HCT116 (cell line): ENCODE measurements around the gene TSC22D3. TPM values are rescaled to one million over a fixed set of nuclear protein-coding genes. Genes with fewer than 3 reads are reported as not detected.

Experiments used
- ATAC-seq: fragments of 200-7000 bp; cut with Tn5 transposase; 2 replicates; pipeline ENCODE4 v1.9.1; 2020; ENCODE audit warnings: mild to moderate bottlenecking, moderate library complexity
- BruUV-seq: library from RNA; stranded (reverse); fragments of 400-500 nt; replicated peaks from 2 replicates; lab custom pipeline; 2021; lab: Mats Ljungman, UMichigan
- CTCF ChIA-PET: fragments of 300-600 bp; sonication (Branson Sonifier 250); formaldehyde crosslinking; loops from one replicate; lab custom pipeline; 2021; ENCODE audit warnings: antibody characterized with exemption; lab: Charles Lee
- POLR2A ChIA-PET: fragments of 300-600, 350-600 bp; sonication (Branson Sonifier 250); formaldehyde crosslinking; loops from one replicate; lab custom pipeline; 2021; ENCODE audit warnings: antibody characterized with exemption; lab: Charles Lee
- RAD21 ChIA-PET, 2 experiments: fragments of 300-600 bp; sonication (Branson Sonifier 250); formaldehyde crosslinking; loops; one replicate each; lab custom pipeline; 2023; ENCODE audit warnings: low total read pairs in 2 of 2; ENCODE audit not compliant: uncharacterized antibody in 2 of 2, unreplicated experiment in 2 of 2, low non-redundant PET in 1 of 2; lab: Charles Lee
- DNase-seq: peaks from one replicate; pipeline ENCODE4 v3.0.0-alpha.2; 2010; ENCODE audit warnings: low read depth, low spot score
- H2AFZ ChIP-seq: fragments of 200-600 bp; shearing (Covaris generic), sonication (generic); 2 replicates; pipeline ENCODE4 v1.6.1; 2017; ENCODE audit warnings: low read depth, mixed run types, mixed read lengths, antibody characterized with exemption, low read length; ENCODE audit not compliant: poor library complexity, severe bottlenecking
- H3K27ac ChIP-seq: 2 replicates; pipeline ENCODE4 v1.5.1; 2012; ENCODE audit warnings: low read depth, low read length
- H3K27me3 ChIP-seq: fragments of 200-600 bp; sonication (generic); 2 replicates; pipeline ENCODE4 v1.6.1; 2016; ENCODE audit warnings: mixed run types, low read length, mixed read lengths; ENCODE audit not compliant: insufficient read depth
- H3K36me3 ChIP-seq, 2 experiments: fragments of 200-500 bp in 1 of 2; fragments of 200-600 bp in 1 of 2; sonication (Bioruptor generic) in 1 of 2; sonication (generic) in 1 of 2; 2 replicates each; pipeline versions ENCODE4 v1.5.1 to v1.6.1; 2014 to 2016; ENCODE audit warnings: low read length in 2 of 2, inconsistent platforms in 1 of 2, mixed read lengths in 1 of 2, mixed run types in 1 of 2; ENCODE audit not compliant: insufficient read depth in 2 of 2, control insufficient read depth in 1 of 2
- H3K4me1 ChIP-seq, 2 experiments: fragments of 200-600 bp in 1 of 2; sonication (generic) in 1 of 2; 2 replicates each; pipeline versions ENCODE4 v1.5.1 to v1.6.1; 2012 to 2017; ENCODE audit warnings: low read length in 2 of 2, inconsistent platforms in 1 of 2, mild to moderate bottlenecking in 1 of 2, mixed read lengths in 1 of 2, mixed run types in 1 of 2, moderate library complexity in 1 of 2; ENCODE audit not compliant: insufficient read depth in 2 of 2, control insufficient read depth in 1 of 2
- H3K4me2 ChIP-seq: fragments of 200-600 bp; sonication (generic); 2 replicates; pipeline ENCODE4 v1.6.1; 2017; ENCODE audit warnings: mixed run types, low read length, mixed read lengths
- H3K4me3 ChIP-seq, 2 experiments: fragments of 200-600 bp in 1 of 2; sonication (generic) in 1 of 2; replicated peaks in 1 of 2; 2 replicates each; pipeline ENCODE4 v1.5.1; 2011 to 2016; ENCODE audit warnings: low read length in 2 of 2, control low read depth in 1 of 2, low read depth in 1 of 2, mild to moderate bottlenecking in 1 of 2, mixed read lengths in 1 of 2, mixed run types in 1 of 2
- H3K79me2 ChIP-seq: fragments of 200-600 bp; sonication (generic); 2 replicates; pipeline ENCODE4 v1.6.1; 2017; ENCODE audit warnings: mild to moderate bottlenecking, mixed run types, low read length, moderate library complexity, mixed read lengths; ENCODE audit not compliant: insufficient read depth
- H3K9ac ChIP-seq: fragments of 200-600 bp; sonication (generic); 2 replicates; pipeline ENCODE4 v1.6.1; 2016; ENCODE audit warnings: low read length, mixed read lengths
- H3K9me2 ChIP-seq: fragments of 200-600 bp; sonication (generic), shearing (Covaris generic); 2 replicates; pipeline ENCODE4 v1.6.1; 2017; ENCODE audit warnings: mixed run types, mild to moderate bottlenecking, moderate library complexity; ENCODE audit not compliant: insufficient read depth
- H3K9me3 ChIP-seq, 2 experiments: fragments of 200-500 bp in 1 of 2; fragments of 200-600 bp in 1 of 2; sonication (Bioruptor generic) in 1 of 2; sonication (generic) in 1 of 2; 2 replicates each; pipeline ENCODE4 v1.6.1; 2014 to 2017; ENCODE audit warnings: low read length in 2 of 2, mixed read lengths in 2 of 2, inconsistent platforms in 1 of 2, low read depth in 1 of 2, mild to moderate bottlenecking in 1 of 2, mixed run types in 1 of 2, moderate library complexity in 1 of 2; ENCODE audit not compliant: control insufficient read depth in 1 of 2, insufficient read depth in 1 of 2
- H4K20me1 ChIP-seq: fragments of 200-600 bp; sonication (generic), shearing (Covaris generic); 2 replicates; pipeline ENCODE4 v1.6.1; 2017; ENCODE audit warnings: mixed run types, mild to moderate bottlenecking, moderate library complexity; ENCODE audit not compliant: insufficient read depth
- CEBPB ChIP-seq: IDR thresholded peaks from 2 replicates; pipeline ENCODE4 v1.6.1; 2012; ENCODE audit warnings: low read depth
- CTCF ChIP-seq, 3 experiments: fragments of 200-600 bp in 1 of 3; sonication (generic) in 1 of 3; IDR thresholded peaks in 2 of 3; conservative IDR thresholded peaks in 1 of 3; 2 replicates each; pipeline ENCODE4 v1.5.1; 2012 to 2017; ENCODE audit warnings: low read depth in 2 of 3, low read length in 2 of 3, antibody characterized with exemption in 1 of 3, borderline replicate concordance in 1 of 3, control low read depth in 1 of 3, mild to moderate bottlenecking in 1 of 3, mixed read lengths in 1 of 3, mixed run types in 1 of 3, moderate library complexity in 1 of 3; ENCODE audit not compliant: insufficient read depth in 1 of 3
- EGR1 ChIP-seq: IDR thresholded peaks from 2 replicates; pipeline ENCODE4 v1.6.1; 2012; ENCODE audit warnings: low read depth
- ELF1 ChIP-seq: IDR thresholded peaks from 2 replicates; pipeline ENCODE4 v1.6.1; 2012; ENCODE audit warnings: low read depth, borderline replicate concordance
- FOSL1 ChIP-seq: IDR thresholded peaks from 2 replicates; pipeline ENCODE4 v1.6.1; 2012; ENCODE audit warnings: low read depth
- MAX ChIP-seq: IDR thresholded peaks from 2 replicates; pipeline ENCODE4 v1.6.1; 2012
- SIN3A ChIP-seq: IDR thresholded peaks from 2 replicates; pipeline ENCODE4 v1.6.1; 2012; ENCODE audit warnings: low read depth
- SP1 ChIP-seq: IDR thresholded peaks from 2 replicates; pipeline ENCODE4 v1.6.1; 2012; ENCODE audit warnings: low read depth
- ZBTB33 ChIP-seq: IDR thresholded peaks from 2 replicates; pipeline ENCODE4 v1.6.1; 2011; ENCODE audit warnings: mild to moderate bottlenecking, low read length, moderate library complexity; ENCODE audit not compliant: insufficient replicate concordance; ENCODE audit errors: extremely low read depth
- ZFX ChIP-seq: fragments of 450-650 bp; IDR thresholded peaks from 2 replicates; pipeline ENCODE4 v1.6.1; 2017
- ZNF274 ChIP-seq: fragments of 200-500 bp; sonication (Bioruptor generic); IDR thresholded peaks from 2 replicates; pipeline ENCODE4 v1.6.1; 2014; ENCODE audit warnings: mild to moderate bottlenecking, low read depth, low read length, inconsistent platforms
- intact Hi-C: fragments of 100-400 bp; cut with micrococcal nuclease; formaldehyde crosslinking; loops from 2 replicates; pipeline ENCODE4 v1.10.0; 2022
- total RNA-seq: library from RNA; stranded (reverse); gene quantifications from one replicate; pipeline ENCODE4 v1.2.1, GENCODE V29; 2021; ENCODE audit not compliant: unreplicated experiment

The TSC22D3 gene
- total RNA-seq, 1 experiment from 2014 or later, result 24.6 TPM

- POLR2A ChIA-PET, result interaction anchor here (1.2 kb wide), 1 partner anchor 11 kb away, joined by 5 read pairs; no protein-coding TSS in a partner anchor
- no peak for ATAC-seq
- DNase-seq, result no peak
- no peak overlapping the region for H3K9ac ChIP-seq
- H3K9me3 ChIP-seq, result no peaks in the 10 kb centered on the region
- H3K79me2 ChIP-seq, result no peaks in the 10 kb centered on the region
- H3K27ac ChIP-seq, result no peak overlapping the region
- no peak overlapping the region for H2AFZ ChIP-seq
- no peaks in the 10 kb centered on the region for H3K9me2 ChIP-seq
- H3K4me2 ChIP-seq, result no peak overlapping the region
- CTCF ChIA-PET, result interaction anchor here (0.8 to 1.5 kb wide), 2 partner anchors 12 to 57 kb away, joined by 3 read pairs; no protein-coding TSS in a partner anchor
- BruUV-seq, result no TSS peak
- no peaks in the 10 kb centered on the region for H3K36me3 ChIP-seq
- H3K4me3 ChIP-seq, result no peak overlapping the region
- no peak for TF ChIP-seq CEBPB
- TF ChIP-seq FOSL1, result no peak
- TF ChIP-seq EGR1, result 0 out of 2 replicates have a peak, but pooled peaks have one; percentile 35
- TF ChIP-seq ZFX, result no peak
- TF ChIP-seq, all 23 proteins: peak for 1
- H3K4me1 ChIP-seq, result peaks cover 37 to 46% of the 10 kb centered on the region in 2 experiments
- intact Hi-C loops, result no loop called here
- RAD21 ChIA-PET, result no interaction called here
- H3K27me3 ChIP-seq, result no peaks in the 10 kb centered on the region
- no peaks in the 10 kb centered on the region for H4K20me1 ChIP-seq
These were observed 45.9 kb downstream of the TSC22D3 start for GRCh38 chrX:107729558-107730297.

GRCh38 chrX:107728371-107729099 lies 47.1 kb downstream of the TSC22D3 start:
- Histone ChIP-seq H3K36me3 (no peaks in the 10 kb centered on the region), H3K9ac (no peak overlapping the region), H3K4me3 (no peak overlapping the region), H3K9me3 (no peaks in the 10 kb centered on the region), H4K20me1 (no peaks in the 10 kb centered on the region), H3K4me2 (no peak overlapping the region), H3K27me3 (no peaks in the 10 kb centered on the region), H2AFZ (no peak overlapping the region), H3K4me1 (peaks cover 37 to 46% of the 10 kb centered on the region in 2 experiments), H3K79me2 (no peaks in the 10 kb centered on the region), H3K27ac (no peak overlapping the region), H3K9me2 (no peaks in the 10 kb centered on the region)
- intact Hi-C loops, result no loop called here
- RAD21 ChIA-PET, result no interaction called here
- ATAC-seq (no peak), DNase-seq (no peak)
- POLR2A ChIA-PET, result interaction anchor here (1.2 kb wide), 1 partner anchor 9 kb away, joined by 5 read pairs; no protein-coding TSS in a partner anchor
- BruUV-seq, result no TSS peak
- CTCF ChIA-PET, result interaction anchor here (1.5 kb wide), 1 partner anchor 11 kb away, joined by 3 read pairs; no protein-coding TSS in a partner anchor
- no peak for TF ChIP-seq ZNF274
- no peak for TF ChIP-seq ELF1
- TF ChIP-seq FOSL1, result no peak
- no peak for TF ChIP-seq ZFX
- no peak for TF ChIP-seq ZBTB33
- no peak for TF ChIP-seq SIN3A
- TF ChIP-seq EGR1, result no peak
- no peak for TF ChIP-seq CEBPB
- no peak for TF ChIP-seq SP1
- no peak for TF ChIP-seq CTCF (IDR thresholded peaks at IDR 0.05 in 2 of 3, conservative IDR thresholded peaks at IDR 0.05 in 1 of 3; ENCODE audit: borderline replicate concordance in 1 of 3, insufficient read depth in 1 of 3, low read depth in 2 of 3, low read length in 2 of 3)
- TF ChIP-seq MAX, result no peak
